Liver (tissue), 9 donors: ENCODE measurements around the gene DMAC2L. TPM values are rescaled to one million over a fixed set of nuclear protein-coding genes. Genes with fewer than 3 reads are reported as not detected.

Experiments used
- DNase-seq: peaks from one replicate; pipeline ENCODE4 v3.0.0-alpha.2; 2017; ENCODE audit warnings: low spot score
- H3K27ac ChIP-seq, 2 donors: one replicate each; pipeline ENCODE4 v1.7.0; 2013; ENCODE audit warnings: inconsistent platforms in 2 of 2, low read length in 2 of 2, control low read depth in 1 of 2, low read depth in 1 of 2, mild to moderate bottlenecking in 1 of 2
- H3K27me3 ChIP-seq, 4 donors: one replicate each; pipeline versions ENCODE4 v1.6.1 to v1.7.0; 2013; ENCODE audit warnings: low read length in 3 of 4, inconsistent platforms in 1 of 4, mild to moderate bottlenecking in 1 of 4, moderate library complexity in 1 of 4; ENCODE audit not compliant: control insufficient read depth in 4 of 4, insufficient read depth in 4 of 4
- H3K36me3 ChIP-seq, 4 donors: one replicate each; pipeline versions ENCODE4 v1.6.1 to v1.7.0; 2013; ENCODE audit warnings: low read length in 3 of 4, mild to moderate bottlenecking in 3 of 4, low read depth in 1 of 4, moderate library complexity in 1 of 4; ENCODE audit not compliant: control insufficient read depth in 4 of 4, insufficient read depth in 3 of 4
- H3K4me1 ChIP-seq, 4 donors: one replicate each; pipeline versions ENCODE4 v1.6.1 to v1.7.0; 2013; ENCODE audit warnings: low read length in 3 of 4, mild to moderate bottlenecking in 3 of 4, moderate library complexity in 1 of 4; ENCODE audit not compliant: control insufficient read depth in 4 of 4, insufficient read depth in 4 of 4
- H3K4me3 ChIP-seq, 3 donors: one replicate each; pipeline versions ENCODE4 v1.6.1 to v1.7.0; 2013; ENCODE audit warnings: low read length in 3 of 3, control low read depth in 1 of 3, low read depth in 1 of 3, mild to moderate bottlenecking in 1 of 3
- H3K9ac ChIP-seq, 2 donors: one replicate each; pipeline ENCODE4 v1.7.0; 2013; ENCODE audit warnings: low read length in 2 of 2, mild to moderate bottlenecking in 2 of 2, moderate library complexity in 2 of 2, control low read depth in 1 of 2, low read depth in 1 of 2
- H3K9me3 ChIP-seq, 4 donors: one replicate each; pipeline versions ENCODE4 v1.6.1 to v1.7.0; 2013; ENCODE audit warnings: low read length in 3 of 4; ENCODE audit not compliant: control insufficient read depth in 4 of 4
- EGR1 ChIP-seq, 2 donors: IDR thresholded peaks; 2 replicates each; pipeline ENCODE4 v1.6.1; 2016 to 2018; ENCODE audit warnings: antibody characterized with exemption in 2 of 2, low read depth in 2 of 2
- FOXA1 ChIP-seq: IDR thresholded peaks from 2 replicates; pipeline ENCODE4 v1.6.1; 2016; ENCODE audit warnings: antibody characterized with exemption
- FOXA2 ChIP-seq: IDR thresholded peaks from 2 replicates; pipeline ENCODE4 v1.6.1; 2016; ENCODE audit warnings: antibody characterized with exemption
- GABPA ChIP-seq, 2 donors: IDR thresholded peaks in 1 of 2; conservative IDR thresholded peaks in 1 of 2; 2 replicates each; pipeline ENCODE4 v1.6.1; 2016; ENCODE audit warnings: antibody characterized with exemption in 2 of 2, mild to moderate bottlenecking in 1 of 2, moderate library complexity in 1 of 2
- HNF4A ChIP-seq, 2 donors: conservative IDR thresholded peaks; 2 replicates each; pipeline ENCODE4 v1.6.1; 2016; ENCODE audit warnings: antibody characterized with exemption in 2 of 2, mild to moderate bottlenecking in 2 of 2
- HNF4G ChIP-seq: IDR thresholded peaks from 2 replicates; pipeline ENCODE4 v1.6.1; 2016; ENCODE audit warnings: antibody characterized with exemption
- JUND ChIP-seq, 2 donors: IDR thresholded peaks; 2 replicates each; pipeline ENCODE4 v1.6.1; 2016; ENCODE audit warnings: antibody characterized with exemption in 2 of 2
- NR2F2 ChIP-seq: IDR thresholded peaks from 2 replicates; pipeline ENCODE4 v1.6.1; 2016; ENCODE audit warnings: antibody characterized with exemption
- RXRA ChIP-seq, 2 donors: IDR thresholded peaks; 2 replicates each; pipeline ENCODE4 v1.6.1; 2017 to 2018; ENCODE audit warnings: antibody characterized with exemption in 2 of 2, mild to moderate bottlenecking in 1 of 2
- SP1 ChIP-seq: IDR thresholded peaks from 2 replicates; pipeline ENCODE4 v1.6.1; 2018; ENCODE audit warnings: antibody characterized with exemption, mild to moderate bottlenecking
- TAF1 ChIP-seq: conservative IDR thresholded peaks from 2 replicates; pipeline ENCODE4 v1.6.1; 2016; ENCODE audit warnings: antibody characterized with exemption, mild to moderate bottlenecking
- YY1 ChIP-seq: IDR thresholded peaks from 2 replicates; pipeline ENCODE4 v1.6.1; 2016; ENCODE audit warnings: antibody characterized with exemption, mild to moderate bottlenecking
- WGBS: extraction: QIAGEN DNeasy Blood & Tissue Kit; methylation state at CpG from one replicate; pipeline ENCODE4 v1.1.7; 2013; 5-methylcytosine and 5-hydroxymethylcytosine counted together
- polyA plus RNA-seq, 2 donors: library from polyadenylated mRNA; stranded (reverse) in 1 of 2; unstranded in 1 of 2; fragments of 200-250 nt in 1 of 2; fragments of >200 nt in 1 of 2; fragmentation: Nextera tagmentation in 1 of 2; extraction: Ambion mirVana in 1 of 2; gene quantifications; one replicate each; pipeline versions ENCODE4 v1.2.1 to v1.2.3, GENCODE V29; 2013 to 2015
- total RNA-seq, 2 donors: library from RNA; depleted of rRNA; stranded (reverse); fragments of >200 nt; gene quantifications; one replicate each; pipeline ENCODE4 v1.2.3, GENCODE V29; 2014
- TF ChIP-seq, protein P1 (sequence below): IDR thresholded peaks from 2 replicates; pipeline ENCODE4 v1.6.1; 2016; ENCODE audit warnings: antibody characterized with exemption
- TF ChIP-seq, protein P2 (sequence below): IDR thresholded peaks from 2 replicates; pipeline ENCODE4 v1.6.1; 2016; ENCODE audit warnings: antibody characterized with exemption
- TF ChIP-seq, protein P3 (sequence below): IDR thresholded peaks from 2 replicates; pipeline ENCODE4 v1.6.1; 2016; ENCODE audit warnings: antibody characterized with exemption
- TF ChIP-seq, protein P4 (sequence below): IDR thresholded peaks from 2 replicates; pipeline ENCODE4 v1.6.1; 2016; ENCODE audit warnings: antibody characterized with exemption, mild to moderate bottlenecking
- donor health status: healthy.
- donor health status: healthy.
- donor health status: healthy.
- donor health status: healthy.
- donor health status: healthy.

DMAC2L gene
- total and polyA plus RNA-seq, 4 donors: 5.2 to 17.2 (median 6.5) TPM

DNA sequence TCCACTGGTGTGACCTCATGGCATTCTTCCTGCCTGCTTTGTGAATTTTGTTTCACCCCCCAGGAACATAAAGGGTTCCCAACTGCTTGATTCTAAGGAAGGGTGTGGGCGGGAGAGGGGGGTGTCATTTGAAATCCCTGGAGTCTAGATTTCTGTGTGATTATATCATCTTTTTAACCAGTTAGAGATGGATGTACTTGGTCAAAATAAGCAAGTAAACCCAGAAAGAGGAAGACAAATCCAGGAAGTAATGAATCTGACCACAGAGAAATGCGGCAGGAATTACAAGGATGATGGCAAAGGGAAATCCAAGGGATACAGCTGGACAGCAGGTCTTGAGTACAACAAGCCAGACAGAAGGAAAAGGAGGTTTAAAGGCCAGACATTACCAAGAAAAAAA lies 38.9 kb downstream of the DMAC2L start:
- no peak for DNase-seq
- 88% methylated on average over 2 of the region's 2 CpGs for WGBS
- Histone ChIP-seq H3K27me3 (no peaks in the 10 kb centered on the region), H3K9me3 (no peaks in the 10 kb centered on the region), H3K4me3 (no peak overlapping the region), H3K4me1 (no peaks in the 10 kb centered on the region), H3K27ac (no peak overlapping the region), H3K36me3 (no peaks in the 10 kb centered on the region), H3K9ac (no peak overlapping the region)
- TF ChIP-seq GABPA (IDR thresholded peaks at IDR 0.05 in 1 of 2, conservative IDR thresholded peaks at IDR 0.05 in 1 of 2): no peak
- TF ChIP-seq, protein P1, sequence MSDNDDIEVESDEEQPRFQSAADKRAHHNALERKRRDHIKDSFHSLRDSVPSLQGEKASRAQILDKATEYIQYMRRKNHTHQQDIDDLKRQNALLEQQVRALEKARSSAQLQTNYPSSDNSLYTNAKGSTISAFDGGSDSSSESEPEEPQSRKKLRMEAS: no peak
- TF ChIP-seq FOXA2: no peak
- no peak for TF ChIP-seq RXRA (IDR thresholded peaks at IDR 0.05)
- TF ChIP-seq EGR1 (IDR thresholded peaks at IDR 0.05; ENCODE audit: low read depth in 2 of 2): no peak
- TF ChIP-seq, protein P2, sequence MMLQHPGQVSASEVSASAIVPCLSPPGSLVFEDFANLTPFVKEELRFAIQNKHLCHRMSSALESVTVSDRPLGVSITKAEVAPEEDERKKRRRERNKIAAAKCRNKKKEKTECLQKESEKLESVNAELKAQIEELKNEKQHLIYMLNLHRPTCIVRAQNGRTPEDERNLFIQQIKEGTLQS: no peak
- no peak for TF ChIP-seq JUND (IDR thresholded peaks at IDR 0.05)
- no peak for TF ChIP-seq HNF4A (conservative IDR thresholded peaks at IDR 0.05)
- TF ChIP-seq NR2F2: no peak
- no peak for TF ChIP-seq SP1
- TF ChIP-seq YY1: no peak
- no peak for TF ChIP-seq TAF1
- TF ChIP-seq, protein P3, sequence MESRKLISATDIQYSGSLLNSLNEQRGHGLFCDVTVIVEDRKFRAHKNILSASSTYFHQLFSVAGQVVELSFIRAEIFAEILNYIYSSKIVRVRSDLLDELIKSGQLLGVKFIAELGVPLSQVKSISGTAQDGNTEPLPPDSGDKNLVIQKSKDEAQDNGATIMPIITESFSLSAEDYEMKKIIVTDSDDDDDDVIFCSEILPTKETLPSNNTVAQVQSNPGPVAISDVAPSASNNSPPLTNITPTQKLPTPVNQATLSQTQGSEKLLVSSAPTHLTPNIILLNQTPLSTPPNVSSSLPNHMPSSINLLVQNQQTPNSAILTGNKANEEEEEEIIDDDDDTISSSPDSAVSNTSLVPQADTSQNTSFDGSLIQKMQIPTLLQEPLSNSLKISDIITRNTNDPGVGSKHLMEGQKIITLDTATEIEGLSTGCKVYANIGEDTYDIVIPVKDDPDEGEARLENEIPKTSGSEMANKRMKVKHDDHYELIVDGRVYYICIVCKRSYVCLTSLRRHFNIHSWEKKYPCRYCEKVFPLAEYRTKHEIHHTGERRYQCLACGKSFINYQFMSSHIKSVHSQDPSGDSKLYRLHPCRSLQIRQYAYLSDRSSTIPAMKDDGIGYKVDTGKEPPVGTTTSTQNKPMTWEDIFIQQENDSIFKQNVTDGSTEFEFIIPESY: no peak
- TF ChIP-seq, protein P4, sequence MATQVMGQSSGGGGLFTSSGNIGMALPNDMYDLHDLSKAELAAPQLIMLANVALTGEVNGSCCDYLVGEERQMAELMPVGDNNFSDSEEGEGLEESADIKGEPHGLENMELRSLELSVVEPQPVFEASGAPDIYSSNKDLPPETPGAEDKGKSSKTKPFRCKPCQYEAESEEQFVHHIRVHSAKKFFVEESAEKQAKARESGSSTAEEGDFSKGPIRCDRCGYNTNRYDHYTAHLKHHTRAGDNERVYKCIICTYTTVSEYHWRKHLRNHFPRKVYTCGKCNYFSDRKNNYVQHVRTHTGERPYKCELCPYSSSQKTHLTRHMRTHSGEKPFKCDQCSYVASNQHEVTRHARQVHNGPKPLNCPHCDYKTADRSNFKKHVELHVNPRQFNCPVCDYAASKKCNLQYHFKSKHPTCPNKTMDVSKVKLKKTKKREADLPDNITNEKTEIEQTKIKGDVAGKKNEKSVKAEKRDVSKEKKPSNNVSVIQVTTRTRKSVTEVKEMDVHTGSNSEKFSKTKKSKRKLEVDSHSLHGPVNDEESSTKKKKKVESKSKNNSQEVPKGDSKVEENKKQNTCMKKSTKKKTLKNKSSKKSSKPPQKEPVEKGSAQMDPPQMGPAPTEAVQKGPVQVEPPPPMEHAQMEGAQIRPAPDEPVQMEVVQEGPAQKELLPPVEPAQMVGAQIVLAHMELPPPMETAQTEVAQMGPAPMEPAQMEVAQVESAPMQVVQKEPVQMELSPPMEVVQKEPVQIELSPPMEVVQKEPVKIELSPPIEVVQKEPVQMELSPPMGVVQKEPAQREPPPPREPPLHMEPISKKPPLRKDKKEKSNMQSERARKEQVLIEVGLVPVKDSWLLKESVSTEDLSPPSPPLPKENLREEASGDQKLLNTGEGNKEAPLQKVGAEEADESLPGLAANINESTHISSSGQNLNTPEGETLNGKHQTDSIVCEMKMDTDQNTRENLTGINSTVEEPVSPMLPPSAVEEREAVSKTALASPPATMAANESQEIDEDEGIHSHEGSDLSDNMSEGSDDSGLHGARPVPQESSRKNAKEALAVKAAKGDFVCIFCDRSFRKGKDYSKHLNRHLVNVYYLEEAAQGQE: no peak

DNA sequence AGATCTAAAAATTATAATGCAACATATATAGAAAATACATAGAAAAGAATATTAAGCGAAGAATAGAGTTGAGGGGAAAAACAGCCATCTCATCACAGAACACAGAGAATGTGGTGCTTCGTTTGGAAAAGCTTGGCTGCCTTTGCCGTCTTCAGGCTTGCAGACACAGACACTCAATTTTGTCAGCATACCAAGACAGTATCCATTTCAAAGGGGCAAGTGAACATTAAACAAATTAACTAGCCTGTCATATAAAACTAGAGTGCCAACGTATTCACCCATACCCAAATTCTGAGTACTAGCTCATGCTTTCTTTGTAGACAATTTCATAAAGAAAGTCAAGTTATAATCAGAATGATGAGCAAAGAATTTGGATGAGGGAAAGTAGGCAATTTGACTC lies 40.5 kb downstream of the DMAC2L start:
- Histone ChIP-seq H3K9me3 (no peaks in the 10 kb centered on the region), H3K4me1 (no peaks in the 10 kb centered on the region), H3K4me3 (no peak overlapping the region), H3K27ac (no peak overlapping the region), H3K36me3 (no peaks in the 10 kb centered on the region), H3K27me3 (no peaks in the 10 kb centered on the region), H3K9ac (no peak overlapping the region)
- no peak for TF ChIP-seq YY1
- no peak for TF ChIP-seq FOXA1
- no peak for TF ChIP-seq FOXA2
- no peak for TF ChIP-seq JUND (IDR thresholded peaks at IDR 0.05)
- TF ChIP-seq, protein P2: no peak
- TF ChIP-seq, protein P1: no peak
- no peak for TF ChIP-seq HNF4G
- 91% methylated on average over 4 of the region's 4 CpGs for whole genome bisulfite sequencing
- DNase-seq: no peak
